ENCODE results near the gene ACTL6B. TPM values are rescaled to one million over a fixed set of nuclear protein-coding genes. Genes with fewer than 3 reads are reported as not detected.

ACTL6B gene
- total and polyA plus RNA-seq, 2 donors (not counting 3 experiments of a cell fraction or from before 2014, with no cell fraction given), result not detected

GRCh38 chr7:100626530-100627237 is 29.6 kb downstream of the ACTL6B start:
- Histone ChIP-seq H3K27me3 (ENCODE audit: control insufficient read depth in 2 of 2, insufficient read depth in 2 of 2, low read length in 2 of 2) (no peaks in the 10 kb centered on the region), H3K4me2 (ENCODE audit: insufficient read depth, low read length) (peak overlapping the region; percentile 33), H2AFZ (ENCODE audit: low read depth, low read length) (peak overlapping the region; percentile 83), H3K9me1 (replicated peaks; ENCODE audit: control insufficient read depth, extremely low read depth, insufficient read depth, low read length) (no peaks in the 10 kb centered on the region), H3K4me1 (ENCODE audit: control insufficient read depth, extremely low read depth, insufficient read depth, low read length) (peaks cover 3% of the 10 kb centered on the region), H4K20me1 (replicated peaks; ENCODE audit: control insufficient read depth, extremely low read depth, insufficient read depth, low read length) (no peaks in the 10 kb centered on the region), H3K79me2 (ENCODE audit: control insufficient read depth, insufficient read depth, low read length) (no peaks in the 10 kb centered on the region), H3K9me3 (replicated peaks; ENCODE audit: control insufficient read depth, insufficient read depth, low read length) (no peaks in the 10 kb centered on the region), H3K4me3 (replicated peaks in 1 of 3; ENCODE audit: insufficient read depth in 1 of 3, low read depth in 1 of 3, low read length in 3 of 3) (peak overlapping the region in 1 of 3 experiments; percentile 16), H3K9ac (replicated peaks; ENCODE audit: extremely low read depth, insufficient read depth, low read length) (no peak overlapping the region), H3K36me3 (ENCODE audit: control insufficient read depth in 2 of 2, extremely low read depth in 1 of 2, insufficient read depth in 2 of 2, low read length in 2 of 2) (no peaks in the 10 kb centered on the region), H3K27ac (ENCODE audit: insufficient read depth, low read depth, low read length) (no peak overlapping the region)
- no peak for TF ChIP-seq MYC (IDR thresholded peaks at IDR 0.05; ENCODE audit: low read depth, low read length)
- TF ChIP-seq POLR2AphosphoS5 (IDR thresholded peaks at IDR 0.05; ENCODE audit: insufficient read depth, low read depth, low read length), result peak; percentile 40
- no peak for TF ChIP-seq POLR2A (IDR thresholded peaks at IDR 0.05; ENCODE audit: low read depth, low read length)
- no peak for TF ChIP-seq FOS (IDR thresholded peaks at IDR 0.05; ENCODE audit: borderline replicate concordance, insufficient read depth, low read length)
- POLR2A ChIA-PET, result interaction anchor here (0.7 kb wide), 1 partner anchor 339 kb away, joined by 3 read pairs; no protein-coding TSS in a partner anchor
- DNase-seq (ENCODE audit: low read depth, low spot score) (peak; percentile 83), FAIRE-seq (peak; percentile 86)
- intact Hi-C loops (cut with micrococcal nuclease), result loop anchor here (1.0 to 5.0 kb wide), 3 partner anchors 14 to 66 kb away; partner anchors contain the start of genes ACTL6B, GIGYF1 and MOSPD3
- CTCF ChIA-PET, result interaction anchor here (0.5 to 2.4 kb wide), 7 partner anchors 8 to 157 kb away, joined by 3 to 11 read pairs (median 4); partner anchors contain the start of gene MOSPD3
- dilution Hi-C loops (cut with MboI; ENCODE audit: extremely low pct_ligation_motif_present, low sequenced_read_pairs), result no loop called here
- no TSS peak for BruUV-seq (replicated peaks)

GRCh38 chr7:100626055-100626454 is 30.2 kb downstream of the ACTL6B start:
- Histone ChIP-seq H3K79me2 (ENCODE audit: control insufficient read depth, insufficient read depth, low read length) (no peaks in the 10 kb centered on the region), H3K27ac (ENCODE audit: insufficient read depth, low read depth, low read length) (no peak overlapping the region), H2AFZ (ENCODE audit: low read depth, low read length) (peak overlapping the region; percentile 83), H3K9ac (replicated peaks; ENCODE audit: extremely low read depth, insufficient read depth, low read length) (no peak overlapping the region), H3K4me3 (replicated peaks in 1 of 3; ENCODE audit: insufficient read depth in 1 of 3, low read depth in 1 of 3, low read length in 3 of 3) (no peak overlapping the region), H3K36me3 (ENCODE audit: control insufficient read depth in 2 of 2, extremely low read depth in 1 of 2, insufficient read depth in 2 of 2, low read length in 2 of 2) (no peaks in the 10 kb centered on the region), H3K9me1 (replicated peaks; ENCODE audit: control insufficient read depth, extremely low read depth, insufficient read depth, low read length) (no peaks in the 10 kb centered on the region), H3K9me3 (replicated peaks; ENCODE audit: control insufficient read depth, insufficient read depth, low read length) (no peaks in the 10 kb centered on the region), H4K20me1 (replicated peaks; ENCODE audit: control insufficient read depth, extremely low read depth, insufficient read depth, low read length) (no peaks in the 10 kb centered on the region), H3K4me2 (ENCODE audit: insufficient read depth, low read length) (no peak overlapping the region), H3K4me1 (ENCODE audit: control insufficient read depth, extremely low read depth, insufficient read depth, low read length) (peaks cover 3% of the 10 kb centered on the region), H3K27me3 (ENCODE audit: control insufficient read depth in 2 of 2, insufficient read depth in 2 of 2, low read length in 2 of 2) (no peaks in the 10 kb centered on the region)
- POLR2A ChIA-PET, result interaction anchor here (0.7 kb wide), 1 partner anchor 338 kb away, joined by 3 read pairs; no protein-coding TSS in a partner anchor
- dilution Hi-C loops (cut with MboI; ENCODE audit: extremely low pct_ligation_motif_present, low sequenced_read_pairs) (no loop called here), intact Hi-C loops (cut with micrococcal nuclease) (loop anchor here (1.0 to 5.0 kb wide), 3 partner anchors 14 to 66 kb away; partner anchors contain the start of genes ACTL6B, GIGYF1 and MOSPD3)
- BruUV-seq (replicated peaks), result no TSS peak
- TF ChIP-seq EZH2 (IDR thresholded peaks at IDR 0.05; ENCODE audit: borderline replicate concordance, low read depth, low read length, severe bottlenecking) (no peak), POLR2AphosphoS5 (IDR thresholded peaks at IDR 0.05; ENCODE audit: insufficient read depth, low read depth, low read length) (no peak), POLR2A (IDR thresholded peaks at IDR 0.05; ENCODE audit: low read depth, low read length) (no peak), MYC (IDR thresholded peaks at IDR 0.05; ENCODE audit: low read depth, low read length) (no peak), CTCF (IDR thresholded peaks at IDR 0.05; ENCODE audit: extremely low read depth in 1 of 2, insufficient read depth in 1 of 2, low read depth in 1 of 2, low read length in 2 of 2) (no peak), FOS (IDR thresholded peaks at IDR 0.05; ENCODE audit: borderline replicate concordance, insufficient read depth, low read length) (no peak), GATA2 (IDR thresholded peaks at IDR 0.05; ENCODE audit: insufficient read depth, insufficient read length, low read depth, low read length) (no peak), JUN (IDR thresholded peaks at IDR 0.05; ENCODE audit: borderline replicate concordance, insufficient read depth, insufficient read length, low read depth) (no peak), MAX (IDR thresholded peaks at IDR 0.05; ENCODE audit: insufficient read depth, insufficient read length) (no peak)
- DNase-seq (ENCODE audit: low read depth, low spot score), result no peak
- FAIRE-seq, result no peak
- CTCF ChIA-PET, result interaction anchor here (0.6 to 2.4 kb wide), 6 partner anchors 9 to 157 kb away, joined by 3 to 11 read pairs (median 4); partner anchors contain the start of gene MOSPD3
